Measurements from ENCODE around the gene EHBP1.

EHBP1 gene

DNA sequence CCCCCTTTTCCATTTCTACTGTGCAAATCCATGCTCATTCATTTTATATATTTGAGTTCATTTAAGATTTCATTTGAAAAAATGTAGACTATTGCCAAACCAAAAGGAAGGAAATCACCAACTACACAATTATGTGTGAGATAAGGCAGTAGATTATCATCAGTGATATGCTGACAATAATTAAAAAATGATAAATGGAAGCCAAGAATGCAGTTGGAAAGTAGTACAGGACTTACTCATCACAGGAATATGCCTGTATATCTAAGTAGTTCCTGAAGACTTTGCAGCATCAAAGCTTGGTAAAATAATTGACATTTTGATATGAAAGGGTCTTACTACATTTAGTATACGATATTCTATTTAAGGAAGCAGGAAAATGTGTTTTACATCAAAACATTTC lies 179.0 kb downstream of the EHBP1 start:
- no peak for DNase-seq (ENCODE audit: low spot score)

- no peak for DNase-seq (ENCODE audit: low spot score)
These were observed 189.6 kb downstream of the EHBP1 start for GRCh38 chr2:62894966-62895631.

DNA sequence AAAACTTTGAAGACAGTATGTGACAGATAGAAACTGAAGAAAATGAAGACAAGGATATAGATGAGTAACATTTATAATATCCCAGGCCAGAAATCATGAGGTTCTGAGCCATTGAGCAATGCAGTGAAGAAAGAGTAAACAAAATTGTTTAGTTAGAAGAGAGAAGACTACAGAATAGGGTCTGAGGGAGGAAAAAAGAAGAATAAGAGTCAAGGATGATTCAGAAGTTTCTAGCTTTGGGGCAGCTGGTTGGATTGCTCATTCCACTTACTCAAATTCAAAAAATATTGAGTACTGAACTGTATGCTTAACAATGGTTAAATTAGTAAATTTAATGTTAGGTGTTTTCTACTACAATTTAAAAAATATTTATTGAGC lies 190.1 kb downstream of the EHBP1 start:
- no peak for DNase-seq (ENCODE audit: low spot score)

- no peak for DNase-seq (ENCODE audit: low spot score)
These were observed 191.8 kb downstream of the EHBP1 start for GRCh38 chr2:62897187-62897827.

GRCh38 chr2:62904344-62904743 lies 198.8 kb downstream of the EHBP1 start:
- DNase-seq (ENCODE audit: low spot score) = no peak

- DNase-seq (ENCODE audit: low spot score) = no peak
These were observed 202.6 kb downstream of the EHBP1 start for GRCh38 chr2:62908145-62908544.

GRCh38 chr2:62913311-62913710 lies 207.8 kb downstream of the EHBP1 start:
- DNase-seq (ENCODE audit: low spot score) = no peak

DNA sequence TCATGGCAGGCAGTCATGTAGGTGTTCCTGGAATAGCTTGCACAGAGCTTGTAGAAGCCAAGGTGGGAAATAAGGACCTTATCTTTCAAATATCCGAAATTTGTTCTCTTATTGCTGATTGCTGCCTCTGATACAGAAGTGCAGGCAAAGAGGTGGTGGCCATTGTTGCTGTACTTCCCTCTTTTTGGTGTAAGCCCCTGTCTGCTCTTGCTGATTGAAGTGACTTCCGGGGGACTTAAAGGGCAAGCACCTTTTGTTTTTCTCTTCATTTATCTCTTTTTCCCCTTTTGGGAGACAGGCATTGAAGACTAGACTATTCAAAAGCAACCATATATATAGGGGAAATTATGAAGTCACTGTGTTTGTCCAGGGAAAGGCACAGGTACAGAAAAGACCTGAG lies 213.5 kb downstream of the EHBP1 start:
- DNase-seq (ENCODE audit: low spot score) = no peak

GRCh38 chr2:62920070-62920469 lies 214.6 kb downstream of the EHBP1 start:
- no peak for DNase-seq (ENCODE audit: low spot score)

- no peak for DNase-seq (ENCODE audit: low spot score)
These were observed 217.7 kb downstream of the EHBP1 start for GRCh38 chr2:62923242-62923641.

DNA sequence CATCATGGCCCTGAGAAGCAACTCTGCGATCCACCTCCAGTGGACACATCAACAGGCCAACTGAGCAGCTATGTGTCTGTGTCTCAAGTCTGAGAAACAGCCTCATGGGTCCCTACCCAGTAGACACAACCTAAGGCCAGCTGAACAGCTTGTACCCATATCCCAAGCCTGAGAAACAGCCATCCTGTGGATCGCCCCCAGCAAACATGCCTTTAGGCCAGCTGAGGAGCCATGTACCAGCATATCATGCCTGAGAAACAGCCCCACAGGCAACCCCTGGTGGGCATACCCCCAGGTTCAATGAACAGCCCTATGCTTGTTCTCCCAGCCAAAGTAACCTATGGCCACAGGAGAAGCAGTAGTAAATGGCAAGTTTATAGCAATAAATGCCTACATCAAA lies 218.4 kb downstream of the EHBP1 start:
- DNase-seq (ENCODE audit: low spot score) = no peak

DNA sequence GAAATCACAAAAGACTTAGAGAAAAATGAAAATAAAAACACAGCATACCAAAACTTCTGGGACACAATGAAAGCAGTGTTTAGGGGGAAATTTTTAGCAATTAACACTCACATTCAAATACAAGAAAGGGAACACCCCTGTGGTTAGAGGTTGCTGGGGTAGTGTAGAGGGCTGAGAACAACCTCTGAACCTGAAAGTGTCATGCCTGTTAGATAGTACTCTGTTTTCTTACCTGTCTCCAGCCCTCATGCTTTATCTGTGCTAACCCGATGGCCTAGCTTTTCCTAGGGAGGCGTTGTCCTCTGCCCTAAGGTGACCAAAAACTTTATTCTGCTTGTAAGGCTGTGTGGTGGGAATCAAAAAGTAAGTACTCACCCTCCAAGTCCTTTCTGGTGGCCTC lies 222.5 kb downstream of the EHBP1 start:
- DNase-seq (ENCODE audit: low spot score) = no peak

- DNase-seq (ENCODE audit: low spot score) = no peak
These were observed 226.0 kb downstream of the EHBP1 start for GRCh38 chr2:62931536-62931935.

- DNase-seq (ENCODE audit: low spot score) = no peak
These were observed 227.9 kb downstream of the EHBP1 start for GRCh38 chr2:62933398-62933917.

- DNase-seq (ENCODE audit: low spot score) = no peak
These were observed 229.0 kb downstream of the EHBP1 start for GRCh38 chr2:62934517-62934916.

DNA sequence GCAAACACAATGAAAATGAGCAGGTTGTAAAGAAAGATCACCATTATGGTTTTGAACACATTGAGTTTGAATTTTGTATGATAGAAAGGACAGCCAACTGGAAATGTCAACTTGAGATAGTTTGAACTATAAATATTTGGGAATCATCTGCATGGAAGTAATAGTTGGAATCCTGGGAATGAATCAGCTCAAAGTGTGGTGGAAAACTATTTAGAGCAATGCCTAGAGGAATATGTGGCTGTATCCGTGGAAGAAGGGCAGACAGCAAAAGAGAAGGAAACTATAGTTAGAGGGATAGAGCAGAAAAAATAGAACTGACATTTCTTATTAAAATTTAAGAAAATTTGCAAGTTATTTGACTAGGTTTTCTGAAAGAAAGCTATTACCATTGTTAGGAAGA lies 232.6 kb downstream of the EHBP1 start:
- no peak for DNase-seq (ENCODE audit: low spot score)

GRCh38 chr2:62939735-62940491 lies 234.4 kb downstream of the EHBP1 start:
- DNase-seq (ENCODE audit: low spot score) = no peak

GRCh38 chr2:62940697-62941096 lies 235.2 kb downstream of the EHBP1 start:
- no peak for DNase-seq (ENCODE audit: low spot score)

DNA sequence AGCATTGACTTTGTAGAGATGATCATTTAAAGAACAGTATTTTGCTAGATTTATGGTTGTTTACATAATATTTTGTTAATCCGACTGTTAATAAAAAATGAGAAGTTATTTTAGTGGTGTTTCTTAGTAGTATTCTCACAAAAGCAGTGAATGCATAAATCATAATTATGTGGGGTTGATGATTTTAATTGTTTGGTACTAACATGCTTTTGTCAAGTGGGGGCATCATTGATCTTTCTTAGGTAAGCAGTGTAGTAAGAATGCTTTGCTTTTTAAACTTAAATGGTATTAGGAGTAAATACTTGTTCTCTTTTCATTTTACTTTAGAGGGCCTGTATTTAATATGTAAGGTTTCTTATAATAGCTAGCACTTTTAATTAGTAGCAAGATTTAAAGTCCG lies 235.9 kb downstream of the EHBP1 start:
- DNase-seq (ENCODE audit: low spot score) = no peak

DNA sequence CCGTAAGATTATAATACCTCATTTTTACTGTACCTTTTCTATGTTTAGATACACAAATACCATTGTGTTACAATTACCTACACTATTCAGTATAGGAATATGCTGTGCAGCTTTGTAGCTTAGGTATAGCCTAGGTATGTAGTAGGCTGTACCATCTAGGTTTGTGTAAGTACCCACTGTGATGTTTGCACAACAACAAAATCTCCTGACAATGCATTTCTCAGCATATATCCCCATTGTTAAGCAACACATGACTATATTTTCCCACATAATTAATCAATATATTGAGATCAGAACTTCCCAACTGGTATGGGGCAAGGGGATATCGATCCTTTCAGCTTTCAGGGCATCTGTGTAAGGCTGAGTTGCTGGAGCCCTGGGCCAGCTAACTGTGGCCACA lies 238.8 kb downstream of the EHBP1 start:
- DNase-seq (ENCODE audit: low spot score) = no peak

DNA sequence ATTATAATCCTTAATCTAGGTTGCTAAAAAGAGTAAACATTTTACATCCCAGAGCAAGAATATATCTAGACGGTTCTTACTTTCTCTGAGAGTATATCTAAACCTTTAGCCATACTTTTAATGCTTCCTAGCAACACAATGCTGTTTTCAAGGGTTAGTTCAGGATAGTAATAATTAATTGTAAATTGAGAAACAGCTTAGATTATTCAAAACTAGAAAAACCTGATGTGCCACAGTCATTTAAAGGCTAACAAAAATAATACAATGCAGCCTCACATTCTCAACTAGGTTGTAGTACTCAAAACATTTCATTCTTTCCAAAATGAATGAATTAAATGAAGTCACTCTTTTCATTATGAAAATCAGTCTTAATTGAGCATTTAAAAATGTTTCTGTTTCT lies 241.9 kb downstream of the EHBP1 start:
- DNase-seq (ENCODE audit: low spot score) = no peak

DNA sequence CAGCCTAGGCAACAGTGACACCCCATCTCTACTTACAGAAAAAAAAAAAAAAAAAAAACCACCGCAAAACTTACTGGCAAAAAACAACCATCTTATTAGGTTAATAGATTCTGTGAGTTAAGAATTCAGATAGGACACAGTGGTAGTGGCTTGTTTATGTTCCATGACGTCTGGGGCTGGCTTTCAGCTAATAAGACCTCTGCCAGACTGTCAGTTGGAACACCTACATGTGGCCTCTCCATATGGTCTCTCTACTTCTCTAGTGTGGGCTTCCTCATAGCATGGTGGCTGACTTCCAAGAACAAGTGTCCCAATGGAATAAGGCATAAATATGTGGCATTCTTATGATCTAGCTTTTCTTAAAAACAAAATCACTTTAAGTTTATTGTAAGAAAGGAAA lies 251.1 kb downstream of the EHBP1 start:
- no peak for DNase-seq (ENCODE audit: low spot score)

DNA sequence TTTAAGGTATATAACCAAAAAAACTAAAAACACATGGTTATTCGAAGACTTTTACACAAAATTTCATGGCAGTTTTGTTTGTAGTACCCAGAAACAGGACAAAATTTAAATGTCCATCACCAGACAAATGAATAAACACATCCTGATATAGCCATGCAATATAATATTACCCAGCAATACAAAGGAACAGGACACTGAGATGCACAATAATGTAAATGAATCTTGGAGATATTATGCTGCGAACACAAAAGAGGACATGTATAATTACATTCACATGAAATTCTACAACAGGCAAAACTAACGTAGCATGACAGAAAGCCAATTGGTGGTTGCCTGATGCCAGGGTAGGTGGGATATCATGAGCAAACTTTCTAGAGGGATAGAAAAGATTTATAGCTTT lies 252.7 kb downstream of the EHBP1 start:
- DNase-seq (ENCODE audit: low spot score) = no peak
